Activated CD4-positive, alpha-beta T cell treated with anti-CD3 and anti-CD28 coated beads for 24 hours (primary cell): ENCODE measurements around the gene KNCN.

Experiments used
- DNase-seq, 2 donors: peaks; one replicate each; pipeline ENCODE4 v3.0.0-alpha.2; 2020; ENCODE audit warnings: low read depth in 2 of 2

The KNCN gene

DNA sequence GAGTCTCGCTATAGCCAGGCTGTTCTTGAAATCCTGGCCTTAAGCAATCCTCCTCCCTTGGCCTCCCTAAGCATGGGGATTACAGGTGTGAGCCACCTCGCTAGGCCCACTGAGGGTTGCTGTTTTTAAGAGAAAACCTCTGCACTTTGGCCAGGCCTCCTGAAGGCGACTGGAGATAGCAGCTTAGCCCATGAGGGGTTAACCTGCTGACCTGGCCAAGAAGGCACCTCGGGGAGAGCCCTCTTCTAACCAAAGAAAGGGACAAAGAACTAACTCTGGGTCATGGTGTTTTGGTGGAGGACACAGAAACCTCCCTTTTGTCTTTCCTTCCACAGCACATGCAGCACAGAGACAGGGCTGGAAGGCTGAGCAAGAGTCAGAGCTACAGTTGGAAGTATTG lies 17.7 kb upstream of the KNCN start:
- DNase-seq: no peak

DNA sequence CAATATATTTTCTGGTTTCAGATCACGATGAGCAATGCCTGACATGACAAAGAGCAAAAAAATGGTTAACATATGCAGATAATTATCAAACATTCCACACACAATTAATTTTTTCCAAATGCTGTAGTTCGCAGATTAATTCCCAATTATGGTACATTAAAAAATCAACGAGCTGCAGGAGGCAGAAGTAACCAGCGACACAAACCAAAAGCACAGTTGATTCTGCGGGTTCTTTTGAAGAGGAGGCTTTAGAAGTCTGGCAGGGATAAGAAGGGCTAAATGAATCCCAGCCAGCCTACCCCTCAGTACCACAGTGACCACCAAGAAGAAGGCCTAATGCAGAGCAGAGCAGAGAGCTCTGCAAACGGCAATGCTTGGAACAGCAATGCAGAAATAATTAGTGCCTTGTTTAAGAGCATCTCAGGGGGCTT lies 17.0 kb upstream of the KNCN start:
- no peak for DNase-seq

DNA sequence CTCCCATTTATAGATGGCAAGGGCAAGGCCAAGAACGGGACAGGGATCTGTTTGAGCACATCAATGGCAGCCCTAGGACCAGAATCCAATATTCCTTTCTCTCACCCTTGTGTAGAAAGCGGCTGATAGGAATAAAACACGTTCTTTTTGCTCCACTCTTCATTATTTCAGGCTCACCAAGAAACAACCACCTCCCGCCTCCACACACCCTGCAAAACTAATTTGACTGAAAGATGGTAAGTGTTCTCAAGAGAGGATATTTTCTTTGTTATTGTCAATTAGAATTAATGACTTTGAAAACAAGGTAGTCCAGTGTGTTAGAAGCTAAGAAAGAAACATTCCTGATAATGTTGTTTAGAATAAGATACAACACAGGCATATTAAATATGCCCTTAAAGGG lies 11.9 kb upstream of the KNCN start:
- DNase-seq: no peak

DNA sequence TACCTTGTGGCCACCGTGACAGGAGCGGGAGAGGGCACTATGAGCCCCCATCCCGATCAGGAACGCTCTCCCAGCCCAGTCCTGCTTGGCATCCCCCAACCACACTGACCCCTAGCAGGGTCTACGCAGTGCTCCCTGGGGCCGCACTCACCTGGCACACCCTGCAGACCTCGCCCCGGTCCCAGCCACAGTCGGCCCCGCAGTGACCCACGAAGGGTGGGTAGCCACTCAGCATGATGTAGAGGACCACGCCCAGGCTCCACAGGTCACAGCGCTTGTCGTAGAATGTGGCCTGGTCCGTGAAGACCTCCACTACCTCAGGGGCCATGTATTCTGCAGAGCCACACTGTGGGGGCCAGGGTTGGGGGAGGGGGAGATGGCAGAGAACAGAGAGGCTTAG lies 11.1 kb upstream of the KNCN start:
- DNase-seq: no peak

DNA sequence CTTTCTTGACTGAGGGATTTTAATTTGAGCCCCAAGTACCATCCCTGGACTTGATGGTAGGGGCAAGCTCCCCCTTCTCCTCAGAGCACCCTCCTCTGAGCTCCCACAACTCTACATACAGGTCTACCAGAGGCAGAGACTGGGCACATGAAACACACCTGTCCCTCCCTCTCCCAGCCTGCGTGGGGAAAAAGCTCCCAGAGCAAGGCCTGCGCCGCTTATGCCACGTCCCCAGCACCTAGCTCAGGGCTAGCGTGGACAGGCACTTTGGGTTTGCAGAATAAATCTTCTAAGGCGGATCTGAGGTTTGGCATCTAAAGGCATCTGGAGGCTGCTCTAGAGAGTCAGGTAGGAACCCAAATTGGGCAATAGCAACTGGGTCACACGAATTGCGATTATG lies 7.5 kb upstream of the KNCN start:
- DNase-seq: no peak

DNA sequence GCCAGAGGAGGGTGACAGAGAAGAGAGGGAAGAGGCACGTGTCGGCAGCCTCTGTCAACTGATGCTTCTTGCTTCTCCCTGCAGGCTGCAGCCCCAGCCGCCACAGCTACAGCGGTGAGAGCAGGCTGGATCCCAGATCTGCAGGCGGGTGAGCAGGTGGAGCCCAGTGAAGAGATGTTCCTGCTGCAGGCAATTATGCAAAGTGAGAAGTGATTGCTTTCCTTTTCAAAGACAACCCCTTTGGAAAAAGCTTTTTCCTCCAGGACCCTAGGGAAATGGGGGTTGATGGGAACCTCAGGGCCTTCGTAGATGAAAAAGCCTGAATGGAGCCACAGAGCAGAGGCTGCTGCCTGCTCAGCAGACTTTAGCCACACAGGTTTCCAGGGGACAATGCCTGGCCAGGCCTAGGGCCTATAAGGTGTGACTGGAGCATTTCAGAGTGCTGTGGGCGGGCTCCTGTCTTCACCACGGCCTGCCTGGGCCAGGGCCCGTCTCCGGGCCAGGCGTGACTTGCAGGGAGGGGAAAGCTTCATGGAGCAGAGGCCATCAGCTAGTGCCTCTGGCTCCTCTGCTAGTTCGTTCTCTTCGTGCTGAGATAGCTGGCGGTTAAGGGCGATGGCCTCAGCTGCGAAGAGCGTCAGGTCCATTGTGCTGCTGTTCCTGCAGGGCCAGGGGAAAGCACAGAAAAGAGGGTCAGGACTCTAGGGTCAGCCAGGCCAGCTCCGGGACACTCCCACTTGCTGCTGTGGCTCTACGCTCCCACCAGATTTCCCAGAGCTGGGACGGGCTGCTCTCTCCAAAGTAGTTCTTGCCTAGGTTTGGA lies 6.9 kb upstream of the KNCN start:
- DNase-seq: no peak

DNA sequence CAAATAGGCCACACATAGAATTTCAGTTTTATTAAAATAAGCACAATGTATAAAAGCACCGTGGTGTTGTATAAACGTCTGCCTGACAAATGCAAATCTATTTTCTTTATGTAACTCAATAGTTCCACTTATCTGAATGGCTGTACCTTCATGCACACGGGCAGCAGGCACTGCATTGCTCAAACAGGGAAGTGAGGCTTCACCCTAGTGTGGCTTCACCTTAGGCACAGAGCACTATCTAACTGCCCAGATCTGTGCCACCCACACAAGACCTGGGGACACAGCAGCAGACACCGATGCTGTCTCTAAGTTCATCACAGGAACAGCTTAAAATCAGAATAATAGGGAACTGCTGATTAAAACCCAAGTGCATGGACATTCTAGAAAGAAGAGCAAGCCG lies 6.0 kb upstream of the KNCN start:
- DNase-seq: no peak

DNA sequence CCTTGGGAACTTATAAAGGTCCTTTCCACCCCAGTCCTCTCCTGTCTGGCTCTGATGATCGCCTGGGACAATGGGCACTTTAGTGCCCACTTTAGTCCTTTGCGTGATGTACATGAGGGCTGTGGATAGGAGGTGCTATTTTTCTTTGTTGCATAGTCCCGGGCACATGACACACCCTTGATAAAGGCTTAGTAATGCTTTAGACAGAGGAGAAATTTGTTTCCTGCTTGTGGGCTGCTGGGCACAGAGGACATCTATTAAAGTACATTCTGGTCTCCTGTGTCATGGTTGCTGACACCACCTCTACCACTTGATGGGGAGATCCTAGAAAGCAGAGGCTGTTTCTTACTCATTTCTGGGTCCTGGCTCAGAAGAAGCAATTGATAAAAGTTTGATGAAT lies 5.4 kb upstream of the KNCN start:
- no peak for DNase-seq

DNA sequence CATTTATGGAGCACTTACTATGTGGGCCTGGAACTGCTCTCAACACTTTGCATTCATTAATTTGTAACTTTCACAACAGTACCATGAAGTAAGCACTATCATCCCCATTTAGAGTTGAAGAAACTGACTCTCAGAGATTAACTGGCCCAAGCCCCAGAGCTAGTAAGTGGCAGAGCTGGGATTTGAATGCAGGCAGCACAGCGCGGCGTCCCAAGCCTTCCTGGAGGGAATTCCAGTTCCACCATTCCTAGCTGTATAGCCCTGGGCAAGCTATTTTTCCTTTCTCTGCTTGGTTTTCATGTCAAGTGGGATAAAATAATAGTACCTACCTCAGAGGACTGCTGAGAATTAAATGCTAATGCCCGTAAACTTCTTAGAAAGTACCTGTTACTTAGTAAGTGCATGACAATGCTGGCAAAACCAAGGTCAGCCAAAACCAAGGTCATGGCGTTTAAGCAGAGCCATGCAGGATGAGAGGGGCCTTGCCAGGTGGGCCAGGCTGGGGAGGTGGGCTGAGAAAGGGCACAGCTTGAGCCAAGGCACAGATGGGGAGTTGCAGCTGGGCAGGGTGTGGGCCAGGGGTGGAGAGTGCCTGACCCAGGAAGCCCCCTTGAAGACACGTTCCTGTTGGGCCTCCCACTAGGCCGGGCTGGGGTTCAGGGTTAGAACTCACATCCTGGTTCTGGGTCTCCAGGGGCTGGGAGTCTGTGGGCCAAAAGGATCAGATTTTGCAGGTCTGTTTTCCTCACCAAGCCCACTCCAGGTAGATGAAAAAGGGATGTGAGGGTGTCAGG lies 4.6 kb upstream of the KNCN start:
- no peak for DNase-seq

DNA sequence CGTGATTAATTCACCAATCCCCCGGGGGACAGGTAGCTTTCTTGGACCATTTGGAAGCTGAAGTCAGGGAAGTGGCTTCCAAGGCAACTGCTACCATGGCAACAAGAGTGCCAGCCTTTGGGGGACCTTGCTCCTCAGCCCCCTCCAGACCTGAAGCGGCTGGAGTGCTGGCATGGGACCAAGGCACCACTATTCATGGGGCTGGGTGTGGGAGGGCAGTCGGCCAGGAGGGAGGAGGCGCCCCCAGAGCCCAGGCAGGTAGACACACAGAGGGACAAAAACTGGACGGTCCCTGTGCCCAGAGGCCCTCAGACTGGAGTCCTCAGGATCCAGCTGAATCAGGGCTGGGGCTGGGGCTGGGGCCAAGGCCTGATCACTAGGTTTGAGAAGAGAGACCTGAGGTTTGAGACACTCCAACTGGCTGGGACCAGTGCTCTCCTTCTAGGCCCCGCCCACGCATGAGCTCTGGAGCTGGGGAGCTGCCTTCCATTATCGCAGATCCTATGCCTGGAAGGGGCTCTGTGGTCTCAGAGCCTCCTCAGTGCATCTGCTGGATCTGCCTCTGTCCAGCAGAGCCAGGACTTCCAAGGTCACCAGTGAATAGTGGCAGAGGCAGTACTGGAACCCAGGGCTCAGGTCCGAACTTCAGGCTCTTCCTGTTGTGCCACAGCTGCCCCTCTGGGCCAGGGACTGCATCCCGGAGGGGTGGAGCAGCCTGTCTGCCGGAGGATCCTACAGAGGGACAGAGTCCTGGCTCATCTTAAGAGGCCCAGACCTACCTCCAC lies 3.3 kb upstream of the KNCN start:
- DNase-seq: no peak

DNA sequence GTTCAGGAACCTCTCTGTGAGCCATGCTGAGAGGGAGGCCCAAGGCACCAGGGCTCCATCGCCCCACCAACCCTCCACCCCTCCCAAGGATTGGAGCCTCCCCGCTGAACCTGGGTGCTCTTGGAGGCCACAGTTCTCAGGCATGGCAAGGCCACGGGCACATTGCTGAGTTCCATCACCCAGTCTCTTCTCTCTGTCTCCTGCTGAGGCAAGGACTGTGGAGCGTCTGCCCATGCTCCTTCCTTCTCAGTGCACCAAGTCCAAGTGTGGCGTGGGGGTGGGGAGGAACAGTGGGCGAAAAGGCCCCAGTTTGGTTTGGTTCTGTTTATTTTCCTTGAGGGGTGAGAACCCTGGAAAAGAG lies 2.8 kb upstream of the KNCN start:
- no peak for DNase-seq

DNA sequence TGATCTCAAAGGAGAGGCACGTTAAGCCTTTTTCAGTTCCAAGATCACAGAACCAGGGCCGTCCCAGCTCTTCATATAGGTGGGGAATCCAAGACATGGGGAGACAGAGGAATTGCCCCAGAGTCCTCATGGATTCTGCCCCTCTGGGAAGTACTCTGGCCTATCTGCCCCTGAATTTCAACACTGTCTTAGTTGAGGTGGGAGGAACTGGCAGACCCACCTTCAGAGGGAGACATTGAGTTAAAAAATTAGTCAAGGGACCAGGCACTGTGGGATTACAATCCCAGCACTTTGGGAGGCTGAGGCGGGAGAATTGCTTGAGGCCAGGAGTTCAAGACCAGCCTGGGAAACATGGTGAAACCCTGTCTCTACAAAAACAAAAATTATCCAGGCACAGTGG lies 2.1 kb upstream of the KNCN start:
- DNase-seq: no peak

DNA sequence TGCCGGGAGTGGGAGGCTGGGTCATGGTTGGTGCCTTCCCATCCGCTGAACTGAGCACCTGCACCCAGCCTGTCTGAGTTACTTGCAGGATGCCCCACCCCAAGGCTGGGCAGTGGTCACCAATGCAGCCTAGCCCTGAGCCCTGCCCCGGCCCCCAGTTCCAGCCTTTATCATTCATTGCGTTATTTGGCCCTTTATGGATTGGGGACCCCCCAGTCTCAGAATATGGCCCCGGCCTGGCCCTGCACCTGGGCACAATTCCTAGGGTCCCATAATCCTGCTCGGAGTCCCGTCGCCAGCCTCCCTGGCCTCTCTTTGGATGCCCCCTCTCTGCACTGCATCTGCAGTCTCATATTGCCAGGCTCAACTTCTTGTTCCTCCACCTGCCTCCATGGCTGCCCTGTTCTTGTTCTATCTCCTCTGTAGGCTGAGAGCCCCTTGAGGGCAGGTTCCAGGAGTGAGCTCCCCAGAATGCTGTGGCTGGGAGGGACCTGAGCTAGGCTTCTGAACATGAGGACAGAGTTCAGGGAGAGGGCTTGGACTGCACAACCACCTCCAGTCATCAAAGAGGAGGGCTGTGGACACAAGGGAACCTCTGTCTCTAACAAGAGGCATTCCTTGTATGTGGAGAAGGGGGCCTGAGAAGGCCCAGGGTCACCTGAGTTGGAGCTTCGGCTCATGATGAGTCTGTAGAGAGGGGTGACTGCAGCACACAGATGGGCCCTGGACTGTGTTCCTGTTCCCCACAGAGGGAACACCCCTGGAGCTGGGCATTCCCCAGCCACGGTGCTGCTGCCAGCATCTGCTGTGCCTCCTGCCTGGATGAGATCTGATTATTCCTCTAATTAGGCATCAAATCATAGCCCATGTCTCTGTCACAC lies 1.1 kb upstream of the KNCN start:
- no peak for DNase-seq

DNA sequence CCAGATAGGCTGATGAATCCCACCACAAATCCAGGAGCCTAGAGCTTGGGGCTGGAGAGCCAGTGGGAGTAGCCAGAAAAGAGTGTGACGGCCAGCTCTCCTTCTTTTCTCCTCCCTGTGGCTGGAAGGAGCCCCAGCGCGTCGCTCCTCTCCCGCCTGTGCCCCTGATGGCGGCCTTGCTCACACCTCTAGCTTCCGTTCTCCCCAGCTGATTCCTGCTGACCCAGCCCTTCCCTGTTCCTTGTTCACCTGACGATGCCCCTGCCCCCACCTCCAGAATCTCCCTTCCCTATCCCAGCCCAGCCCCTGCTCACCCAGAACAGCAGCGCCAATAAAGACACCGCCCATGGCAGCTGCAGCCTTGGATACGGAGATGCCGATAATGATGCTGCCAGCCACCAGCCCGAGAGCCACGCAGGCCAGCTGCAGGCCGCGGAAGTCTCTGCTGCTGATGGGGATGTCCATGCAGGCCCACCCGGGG lies 656 bp downstream of the KNCN start:
- DNase-seq: no peak

DNA sequence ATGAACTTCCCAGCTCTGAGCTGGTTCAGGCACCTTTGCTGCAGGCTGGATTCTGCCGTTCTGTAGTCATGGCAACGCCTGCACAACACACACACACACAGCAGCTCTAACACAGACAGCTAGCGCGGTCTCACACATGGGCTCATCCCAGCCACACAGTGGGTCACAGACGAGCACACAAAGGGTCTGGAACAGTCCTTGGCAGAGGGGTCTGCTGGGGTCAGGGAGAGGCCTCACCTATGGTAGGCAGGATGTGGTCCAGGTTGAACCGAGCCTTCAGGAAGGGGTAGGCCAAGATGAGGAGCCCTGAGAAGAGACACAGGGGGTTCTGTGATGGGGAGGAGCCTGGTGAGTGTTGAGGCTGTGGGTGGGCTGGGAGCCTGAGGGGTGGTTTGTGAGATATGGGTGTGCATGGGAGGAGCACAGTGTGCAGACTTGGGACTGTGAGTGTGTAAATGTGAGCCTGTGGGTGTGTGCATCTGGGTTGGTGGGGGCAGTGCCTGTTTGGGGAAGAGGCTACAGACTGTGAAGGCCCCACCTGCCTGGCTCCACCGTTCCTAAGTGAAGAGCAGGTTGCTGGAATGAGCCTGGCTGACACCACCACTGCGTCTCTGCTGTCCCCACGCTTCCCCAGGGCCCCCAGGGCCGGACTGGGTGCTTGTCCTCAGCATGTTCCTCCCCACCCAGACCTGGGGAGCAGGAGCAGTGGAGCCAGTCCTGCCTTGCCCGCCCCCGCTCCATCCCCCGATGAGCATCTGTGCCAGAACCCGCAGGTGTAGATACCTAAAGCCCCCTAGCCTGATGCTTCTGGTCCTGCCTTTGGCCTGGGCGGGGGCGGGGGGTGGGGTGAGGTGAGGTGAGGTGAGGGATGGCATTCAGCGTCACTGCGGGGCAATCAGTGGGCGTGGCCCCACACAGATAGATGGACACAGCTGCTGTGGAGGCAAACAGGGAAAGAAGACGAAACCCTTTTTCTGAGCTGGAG lies 1.5 kb downstream of the KNCN start:
- no peak for DNase-seq

DNA sequence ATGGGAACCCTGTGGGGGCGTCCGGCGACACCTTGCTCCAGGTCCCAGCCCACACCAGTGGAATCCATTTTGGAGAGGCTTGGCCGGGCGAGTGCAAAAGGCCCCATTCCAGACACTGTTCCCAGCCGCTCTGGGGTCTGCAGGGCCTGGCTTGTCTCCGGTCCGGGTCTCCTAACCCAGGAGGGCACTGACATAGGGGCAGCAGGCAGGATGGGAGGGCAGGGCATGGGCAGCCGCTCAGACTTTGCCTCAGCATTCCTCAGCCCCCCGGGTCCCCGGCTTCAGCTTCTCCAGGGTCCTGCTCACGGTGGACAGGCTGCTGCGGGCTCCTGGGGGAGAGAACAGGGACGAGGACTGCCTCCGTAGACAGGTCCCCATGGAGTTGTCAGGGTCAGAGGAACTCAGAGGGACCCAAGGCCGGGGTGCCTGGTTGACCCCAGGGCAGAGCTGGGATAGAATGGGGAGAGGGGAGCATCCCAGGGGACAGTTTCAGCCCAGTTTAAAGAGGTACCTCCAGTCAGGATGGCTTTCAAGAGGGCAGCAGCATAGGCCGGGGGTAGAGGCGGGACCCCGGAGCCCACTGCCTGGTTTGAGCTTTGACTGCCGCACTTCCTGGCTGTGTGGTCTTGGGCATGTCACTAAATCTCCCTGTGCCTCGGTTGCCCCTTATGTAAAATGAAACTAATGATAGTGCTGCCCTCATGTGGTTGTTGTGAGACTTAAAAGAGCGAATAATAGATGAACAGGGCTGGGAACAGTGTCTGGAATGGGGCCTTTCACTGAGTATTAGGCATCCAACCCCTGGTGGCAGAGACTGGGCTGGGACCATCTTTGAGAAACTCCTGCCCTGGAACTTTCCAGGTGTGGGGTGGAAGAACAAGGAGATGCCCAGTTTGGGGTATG lies 3.7 kb downstream of the KNCN start:
- no peak for DNase-seq

DNA sequence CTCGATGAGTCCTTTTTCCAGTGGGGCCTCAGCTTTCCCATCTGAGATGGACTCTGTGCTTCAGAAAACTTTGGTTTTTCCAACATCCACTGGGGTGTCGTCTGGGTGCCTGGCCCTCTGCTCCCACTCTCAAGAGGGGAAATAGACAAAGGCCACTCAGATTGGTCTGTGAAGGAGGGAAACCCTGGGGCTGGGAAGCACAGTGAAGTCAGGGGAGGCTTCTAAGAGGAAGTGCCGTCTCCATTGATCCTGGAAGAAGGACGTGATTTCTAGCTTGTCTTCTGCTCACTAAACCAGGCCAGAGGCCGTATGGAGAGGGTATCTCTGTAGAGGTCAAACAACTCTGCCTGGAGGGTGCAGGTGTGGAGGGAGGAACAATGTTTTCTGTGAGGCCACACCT lies 5.2 kb downstream of the KNCN start:
- DNase-seq: no peak

DNA sequence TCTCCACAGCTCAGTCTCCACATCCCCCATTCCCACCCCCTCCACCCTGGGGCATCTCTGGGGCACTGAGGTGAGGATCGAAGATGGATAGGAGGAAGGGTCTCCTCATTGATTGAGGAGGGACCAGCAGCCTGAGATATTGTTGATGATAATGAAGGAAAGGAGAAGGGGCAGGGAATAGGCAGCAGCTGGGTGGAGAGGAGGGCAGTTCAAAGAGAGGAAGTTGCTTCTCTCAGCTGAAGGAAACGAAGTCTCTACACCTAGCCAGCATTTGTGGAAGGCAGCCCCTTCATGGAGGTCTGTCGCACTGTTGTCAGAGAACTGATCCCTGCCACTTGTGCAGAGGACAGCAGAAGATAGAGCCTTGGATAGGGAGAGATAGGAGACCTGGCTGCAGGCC lies 5.7 kb downstream of the KNCN start:
- no peak for DNase-seq

DNA sequence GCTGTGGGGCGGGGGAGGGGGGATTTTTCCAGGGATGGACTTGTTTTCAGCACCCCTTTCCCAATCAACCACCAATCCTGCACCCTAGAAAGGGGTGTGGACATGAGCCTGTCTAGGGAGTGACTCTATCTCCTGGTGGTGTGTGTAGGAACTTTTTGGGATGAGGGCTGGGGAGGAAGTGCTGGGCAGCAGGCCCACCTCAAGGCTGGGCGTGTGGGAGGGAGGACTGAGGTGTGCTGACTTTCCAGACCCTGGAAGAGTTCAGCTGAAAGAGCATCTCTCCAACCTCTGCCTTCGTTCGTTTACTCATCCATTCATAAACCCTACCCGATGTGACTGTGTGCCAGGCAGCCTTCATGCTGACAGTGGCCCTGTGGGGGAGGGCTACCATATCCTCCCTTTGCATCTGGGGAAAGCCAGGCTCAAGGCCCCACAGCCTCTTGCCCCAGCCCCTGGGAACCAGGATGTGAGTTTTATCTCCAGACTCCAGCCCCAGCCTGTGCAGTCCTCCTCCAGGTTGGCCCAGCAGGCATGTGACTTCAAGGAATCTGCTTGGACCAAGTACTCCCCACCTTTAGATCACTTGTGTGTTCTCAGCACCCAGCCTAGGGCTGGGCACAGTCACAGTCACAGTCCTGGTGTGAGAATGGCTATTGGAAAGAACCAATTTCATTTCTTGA lies 6.7 kb downstream of the KNCN start:
- no peak for DNase-seq
